H9 (cell line): ENCODE results near the gene CABYR. TPM values are rescaled to one million over a fixed set of nuclear protein-coding genes. Genes with fewer than 3 reads are reported as not detected.

Experiments used
- DNase-seq: peaks from one replicate; pipeline ENCODE4 v3.0.0-alpha.2; 2017
- H2AFZ ChIP-seq: one replicate; pipeline ENCODE4 v1.6.1; 2013; ENCODE audit warnings: mild to moderate bottlenecking, low read length, control low read depth, moderate library complexity
- H2AK5ac ChIP-seq: 2 replicates; pipeline ENCODE4 v1.6.1; 2013; ENCODE audit warnings: low read length, control low read depth, mixed read lengths; ENCODE audit not compliant: insufficient read length
- H2BK120ac ChIP-seq: one replicate; pipeline ENCODE4 v1.6.1; 2013; ENCODE audit warnings: low read depth, mild to moderate bottlenecking, low read length, control low read depth, inconsistent platforms; ENCODE audit not compliant: poor library complexity, severe bottlenecking
- H2BK12ac ChIP-seq: 2 replicates; pipeline ENCODE4 v1.6.1; 2013; ENCODE audit warnings: low read length, control low read depth, mixed read lengths, low read depth; ENCODE audit not compliant: insufficient read length
- H2BK15ac ChIP-seq: 2 replicates; pipeline ENCODE4 v1.6.1; 2013; ENCODE audit warnings: low read depth, low read length, control low read depth
- H2BK20ac ChIP-seq: one replicate; pipeline ENCODE4 v1.6.1; 2013; ENCODE audit warnings: low read depth, mild to moderate bottlenecking, low read length, control low read depth, inconsistent platforms; ENCODE audit not compliant: poor library complexity, severe bottlenecking
- H2BK5ac ChIP-seq: 2 replicates; pipeline ENCODE4 v1.6.1; 2013; ENCODE audit warnings: low read length, control low read depth, mixed read lengths; ENCODE audit not compliant: insufficient read length
- H3K14ac ChIP-seq: 2 replicates; pipeline ENCODE4 v1.6.1; 2013; ENCODE audit warnings: low read length, control low read depth; ENCODE audit not compliant: insufficient read depth
- H3K18ac ChIP-seq: 2 replicates; pipeline ENCODE4 v1.6.1; 2013; ENCODE audit warnings: low read depth, mild to moderate bottlenecking, mixed read lengths, low read length, control low read depth; ENCODE audit not compliant: insufficient read length
- H3K23ac ChIP-seq: 2 replicates; pipeline ENCODE4 v1.6.1; 2013; ENCODE audit warnings: low read length, control low read depth, mixed read lengths, low read depth; ENCODE audit not compliant: insufficient read length
- H3K23me2 ChIP-seq: 2 replicates; pipeline ENCODE4 v1.6.1; 2013; ENCODE audit warnings: low read depth, mild to moderate bottlenecking, mixed read lengths, low read length, control low read depth; ENCODE audit not compliant: insufficient read length, poor library complexity, severe bottlenecking
- H3K27ac ChIP-seq: 2 replicates; pipeline ENCODE4 v1.5.1; 2013; ENCODE audit warnings: low read length, control low read depth, mixed read lengths, low read depth; ENCODE audit not compliant: insufficient read length
- H3K27me3 ChIP-seq: 2 replicates; pipeline ENCODE4 v1.6.1; 2013; ENCODE audit warnings: low read length, control low read depth, inconsistent platforms; ENCODE audit not compliant: insufficient read depth
- H3K4ac ChIP-seq: 2 replicates; pipeline ENCODE4 v1.6.1; 2013; ENCODE audit warnings: low read depth, mild to moderate bottlenecking, control low read depth, inconsistent platforms, low read length, moderate library complexity
- H3K4me1 ChIP-seq: 2 replicates; pipeline ENCODE4 v1.6.1; 2013; ENCODE audit warnings: low read length, control low read depth, inconsistent platforms; ENCODE audit not compliant: insufficient read depth
- H3K4me2 ChIP-seq: 2 replicates; pipeline ENCODE4 v1.6.1; 2013; ENCODE audit warnings: low read length, control low read depth, mixed read lengths; ENCODE audit not compliant: insufficient read length, insufficient read depth
- H3K56ac ChIP-seq: 2 replicates; pipeline ENCODE4 v1.6.1; 2013; ENCODE audit warnings: low read depth, mild to moderate bottlenecking, mixed read lengths, low read length, control low read depth; ENCODE audit not compliant: insufficient read length
- H3K79me1 ChIP-seq: 2 replicates; pipeline ENCODE4 v1.6.1; 2013; ENCODE audit warnings: low read depth, mild to moderate bottlenecking, moderate library complexity, low read length, control low read depth, inconsistent platforms; ENCODE audit not compliant: insufficient read depth, poor library complexity, severe bottlenecking
- H3K79me2 ChIP-seq: 2 replicates; pipeline ENCODE4 v1.6.1; 2013; ENCODE audit warnings: low read length, control low read depth, inconsistent platforms; ENCODE audit not compliant: insufficient read depth
- H3K9ac ChIP-seq: 2 replicates; pipeline ENCODE4 v1.6.1; 2013; ENCODE audit warnings: low read length, control low read depth, mixed read lengths; ENCODE audit not compliant: insufficient read length; ENCODE audit errors: extremely low read depth
- H3K9me3 ChIP-seq: one replicate; pipeline ENCODE4 v1.6.1; 2013; ENCODE audit warnings: low read depth, low read length, inconsistent platforms; ENCODE audit not compliant: control insufficient read depth
- H3T11ph ChIP-seq: one replicate; pipeline ENCODE4 v1.6.1; 2013; ENCODE audit warnings: mild to moderate bottlenecking, low read length, control low read depth, inconsistent platforms
- H4K20me1 ChIP-seq: one replicate; pipeline ENCODE4 v1.6.1; 2013; ENCODE audit not compliant: control insufficient read depth, insufficient read length, insufficient read depth
- H4K5ac ChIP-seq: 2 replicates; pipeline ENCODE4 v1.6.1; 2013; ENCODE audit warnings: low read depth, mild to moderate bottlenecking, mixed read lengths, low read length, control low read depth; ENCODE audit not compliant: insufficient read length
- H4K8ac ChIP-seq: replicated peaks from 2 replicates; pipeline ENCODE4 v1.6.1; 2013; ENCODE audit warnings: low read length, control low read depth, mixed read lengths, low read depth; ENCODE audit not compliant: insufficient read length
- H4K91ac ChIP-seq: 2 replicates; pipeline ENCODE4 v1.6.1; 2013; ENCODE audit warnings: low read depth, mild to moderate bottlenecking, moderate library complexity, mixed read lengths, low read length, control low read depth; ENCODE audit not compliant: insufficient read length
- H3K27ac Mint-ChIP-seq, 3 experiments: 2 replicates in 2 of 3; 3 replicates in 1 of 3; pipeline ENCODE4 v1.8.0; 2020 to 2021; ENCODE audit warnings: mixed read lengths in 3 of 3, mild to moderate bottlenecking in 1 of 3, moderate library complexity in 1 of 3
- H3K27me3 Mint-ChIP-seq: 2 replicates; pipeline ENCODE4 v1.8.0; 2021; ENCODE audit warnings: low read depth, mild to moderate bottlenecking, moderate library complexity, mixed read lengths
- H3K36me3 Mint-ChIP-seq, 3 experiments: 2 replicates in 2 of 3; 3 replicates in 1 of 3; pipeline ENCODE4 v1.8.0; 2020 to 2021; ENCODE audit warnings: low read depth in 3 of 3, mixed read lengths in 3 of 3; ENCODE audit not compliant: insufficient read depth in 1 of 3
- H3K4me1 Mint-ChIP-seq, 2 experiments: 2 replicates each; pipeline ENCODE4 v1.8.0; 2020; ENCODE audit warnings: mixed read lengths in 2 of 2
- H3K4me3 Mint-ChIP-seq, 2 experiments: 2 replicates in 1 of 2; 3 replicates in 1 of 2; pipeline ENCODE4 v1.8.0; 2020 to 2021; ENCODE audit warnings: mild to moderate bottlenecking in 2 of 2, mixed read lengths in 2 of 2, moderate library complexity in 1 of 2
- H3K9me3 Mint-ChIP-seq, 2 experiments: 2 replicates in 1 of 2; 3 replicates in 1 of 2; pipeline ENCODE4 v1.8.0; 2020; ENCODE audit warnings: mild to moderate bottlenecking in 2 of 2, mixed read lengths in 2 of 2, moderate library complexity in 1 of 2
- WGBS: extraction: QIAGEN DNeasy Blood & Tissue Kit; methylation state at CpG from one replicate; pipeline ENCODE4 v1.1.7; 2013; ENCODE audit warnings: missing lambda C conversion rate, low lambda C conversion rate, mixed read lengths; ENCODE audit not compliant: insufficient read length; ENCODE audit errors: extremely low coverage; 5-methylcytosine and 5-hydroxymethylcytosine counted together
- total RNA-seq: library from RNA; stranded (reverse); gene quantifications from 2 replicates; pipeline ENCODE4 v1.2.1, GENCODE V29; 2021
- TF ChIP-seq, protein P1 (sequence below): fragments of 200-600 bp; sonication (generic); conservative IDR thresholded peaks from 3 replicates; pipeline ENCODE4 v1.8.0; 2021; ENCODE audit warnings: antibody characterized with exemption, mild to moderate bottlenecking

Gene CABYR
- total RNA-seq, 1 experiment from 2014 or later = 13.6 TPM

DNA sequence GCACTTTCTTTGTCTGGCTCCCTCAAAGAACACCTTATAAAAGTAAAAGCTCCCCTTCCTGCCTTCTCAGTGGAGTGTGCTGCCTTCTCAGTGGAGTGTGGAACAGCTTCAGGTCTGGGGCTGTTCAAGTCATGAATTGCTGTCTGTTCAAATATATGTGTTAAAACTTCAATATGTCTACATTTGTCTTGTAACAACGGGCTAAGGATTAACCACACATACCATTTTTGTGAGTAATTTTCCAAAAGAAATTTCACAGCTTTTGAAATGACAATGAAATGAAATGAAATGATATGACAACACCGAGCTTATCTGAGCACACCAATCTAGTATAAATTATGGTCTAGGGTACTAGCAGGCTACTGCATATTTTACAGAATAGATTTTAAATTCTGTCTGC is 42.9 kb downstream of the CABYR start:
- H3K27ac ChIP-seq = no peak overlapping the region
- H3K9me3 Mint-ChIP-seq = no peaks in the 10 kb centered on the region

More for the DNA sequence above, 42.9 kb downstream of the CABYR start:
- H3K14ac ChIP-seq = no peak overlapping the region
- H3T11ph ChIP-seq = no peak overlapping the region
- H3K27me3 ChIP-seq = no peaks in the 10 kb centered on the region
- H4K20me1 ChIP-seq = no peaks in the 10 kb centered on the region
- H3K56ac ChIP-seq = no peak overlapping the region
- H2BK12ac ChIP-seq = no peak overlapping the region
- Mint-ChIP-seq H3K36me3 (peaks cover 5 to 7% (median 6%) of the 10 kb centered on the region in 3 experiments; a peak in 3 of 7 replicates), H3K27me3 (no peaks in the 10 kb centered on the region), H3K4me1 (peaks cover 14 to 20% of the 10 kb centered on the region in 2 experiments), H3K4me3 (no peak overlapping the region), H3K27ac (peak overlapping the region in 1 of 3 experiments; percentile 11; a peak in 3 of 7 replicates)
- WGBS = no CpG with 5 or more reads among the region's 2 CpGs
- no peak overlapping the region for H3K18ac ChIP-seq
- H4K8ac ChIP-seq = no peak overlapping the region
- H4K5ac ChIP-seq = no peak overlapping the region
- H3K23ac ChIP-seq = no peak overlapping the region
- TF ChIP-seq, protein P1, sequence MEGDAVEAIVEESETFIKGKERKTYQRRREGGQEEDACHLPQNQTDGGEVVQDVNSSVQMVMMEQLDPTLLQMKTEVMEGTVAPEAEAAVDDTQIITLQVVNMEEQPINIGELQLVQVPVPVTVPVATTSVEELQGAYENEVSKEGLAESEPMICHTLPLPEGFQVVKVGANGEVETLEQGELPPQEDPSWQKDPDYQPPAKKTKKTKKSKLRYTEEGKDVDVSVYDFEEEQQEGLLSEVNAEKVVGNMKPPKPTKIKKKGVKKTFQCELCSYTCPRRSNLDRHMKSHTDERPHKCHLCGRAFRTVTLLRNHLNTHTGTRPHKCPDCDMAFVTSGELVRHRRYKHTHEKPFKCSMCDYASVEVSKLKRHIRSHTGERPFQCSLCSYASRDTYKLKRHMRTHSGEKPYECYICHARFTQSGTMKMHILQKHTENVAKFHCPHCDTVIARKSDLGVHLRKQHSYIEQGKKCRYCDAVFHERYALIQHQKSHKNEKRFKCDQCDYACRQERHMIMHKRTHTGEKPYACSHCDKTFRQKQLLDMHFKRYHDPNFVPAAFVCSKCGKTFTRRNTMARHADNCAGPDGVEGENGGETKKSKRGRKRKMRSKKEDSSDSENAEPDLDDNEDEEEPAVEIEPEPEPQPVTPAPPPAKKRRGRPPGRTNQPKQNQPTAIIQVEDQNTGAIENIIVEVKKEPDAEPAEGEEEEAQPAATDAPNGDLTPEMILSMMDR = no peak
- no peak overlapping the region for H2BK20ac ChIP-seq
- DNase-seq = no peak
- no peak overlapping the region for H3K4ac ChIP-seq
- no peak overlapping the region for H2BK120ac ChIP-seq
- H3K79me1 ChIP-seq = no peaks in the 10 kb centered on the region
- no peaks in the 10 kb centered on the region; the same call in 1 of the 2 replicates for H3K4me1 ChIP-seq
- no peak overlapping the region for H2AK5ac ChIP-seq
- H2BK5ac ChIP-seq = no peak overlapping the region
- no peak overlapping the region for H2AFZ ChIP-seq
- no peak overlapping the region for H4K91ac ChIP-seq
- no peaks in the 10 kb centered on the region for H3K23me2 ChIP-seq
- H3K9ac ChIP-seq = no peak overlapping the region
- H3K4me2 ChIP-seq = no peak overlapping the region
- no peak overlapping the region for H2BK15ac ChIP-seq
- H3K79me2 ChIP-seq = no peaks in the 10 kb centered on the region
- no peaks in the 10 kb centered on the region for H3K9me3 ChIP-seq
